ENCODE data around the gene CDH11. TPM values are rescaled to one million over a fixed set of nuclear protein-coding genes. Genes with fewer than 3 reads are reported as not detected.

CDH11 gene
- total and polyA plus RNA-seq, 10 of the 15 experiments (the other 5 are each of a cell fraction or from before 2014, with no cell fraction given), result 0.31 to 9.7 (median 0.87) TPM

DNA sequence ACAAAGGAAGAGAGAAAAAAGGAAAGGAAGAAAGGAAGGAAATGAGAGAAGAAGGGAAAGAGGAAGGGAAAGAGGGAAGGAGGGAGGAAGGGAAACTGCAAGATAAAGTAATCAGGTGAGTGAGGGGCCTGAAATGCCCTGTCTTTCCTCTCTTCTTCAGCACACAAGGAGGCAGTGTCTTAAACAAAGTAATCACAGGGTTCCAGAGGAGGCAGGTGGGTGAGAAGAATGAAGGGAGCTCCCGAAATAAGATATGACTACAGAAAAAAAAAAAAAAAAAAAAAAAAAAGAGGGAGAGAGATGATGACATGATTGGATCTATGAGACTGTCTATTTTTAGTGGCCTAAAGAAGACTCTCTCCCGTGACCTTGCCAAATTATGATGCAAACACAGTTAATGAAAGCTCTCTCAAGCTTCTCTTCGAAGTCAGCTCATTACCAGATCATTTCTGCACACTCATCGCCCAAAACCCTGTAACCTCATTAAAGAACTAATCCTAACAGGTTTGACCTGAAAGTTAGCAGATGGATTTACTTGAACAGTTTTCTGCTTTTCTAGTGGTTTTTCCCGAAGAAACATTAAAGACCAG is 53.6 kb downstream of the CDH11 start (continued):
- TF ChIP-seq EP300 (IDR thresholded peaks at IDR 0.05; ENCODE audit: borderline replicate concordance in 1 of 2, control insufficient read depth in 1 of 2, low read depth in 2 of 2, low read length in 2 of 2) (no peak), MYC (IDR thresholded peaks at IDR 0.05; ENCODE audit: insufficient read depth, insufficient read length, insufficient replicate concordance, low read length, severe bottlenecking) (no peak), JUND (IDR thresholded peaks at IDR 0.05; ENCODE audit: low read depth, low read length) (no peak), DPF2 (IDR thresholded peaks at IDR 0.05) (no peak), POLR2AphosphoS2 (IDR thresholded peaks at IDR 0.05; ENCODE audit: low read depth, low read length) (no peak)

DNA sequence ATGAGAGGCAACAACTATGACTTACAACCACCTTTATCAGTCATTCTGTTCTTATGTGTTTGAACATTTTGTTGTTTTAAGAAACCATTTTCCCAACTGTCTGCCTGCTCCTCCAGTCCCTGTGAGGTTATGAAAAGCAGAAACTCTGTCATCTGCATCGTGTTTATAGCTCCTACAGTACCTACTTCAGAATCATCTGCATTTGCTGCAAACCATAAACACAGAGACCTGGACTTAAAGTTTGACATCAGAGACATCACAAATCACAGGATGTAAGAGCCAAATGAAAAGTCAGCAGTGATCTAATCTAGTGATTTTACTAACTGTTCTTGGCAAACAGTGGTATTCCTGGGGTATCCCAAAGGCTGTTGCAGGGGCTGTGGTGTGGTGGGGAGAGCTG is 55.2 kb downstream of the CDH11 start:
- Histone ChIP-seq H3K36me3 (ENCODE audit: control insufficient read depth in 2 of 2, insufficient read depth in 2 of 2, low read length in 1 of 2) (no peaks in the 10 kb centered on the region), H3K27me3 (replicated peaks in 1 of 2; ENCODE audit: control insufficient read depth in 2 of 2, insufficient read depth in 2 of 2, low read length in 1 of 2) (no peaks in the 10 kb centered on the region), H3K9me3 (replicated peaks; ENCODE audit: control insufficient read depth, insufficient read depth, low read length) (no peaks in the 10 kb centered on the region), H3K4me2 (ENCODE audit: control insufficient read depth, insufficient read depth) (no peak overlapping the region), H3K27ac (ENCODE audit: control insufficient read depth, insufficient read depth) (no peak overlapping the region), H2AFZ (ENCODE audit: control insufficient read depth, low read depth, low read length) (no peak overlapping the region), H3K4me3 (no peak overlapping the region), H4K20me1 (ENCODE audit: control insufficient read depth, insufficient read depth) (no peaks in the 10 kb centered on the region), H3K4me1 (ENCODE audit: control insufficient read depth, insufficient read depth, low read length) (no peaks in the 10 kb centered on the region), H3K79me2 (ENCODE audit: control insufficient read depth, insufficient read depth, low read length) (no peaks in the 10 kb centered on the region), H3K9ac (ENCODE audit: control insufficient read depth, insufficient read depth, low read length) (no peak overlapping the region)
- intact Hi-C loops (cut with micrococcal nuclease; ENCODE audit: unreplicated experiment), result no loop called here
- TF ChIP-seq ZNF384 (IDR thresholded peaks at IDR 0.05; ENCODE audit: borderline replicate concordance, low read depth, low read length) (no peak), CREM (IDR thresholded peaks at IDR 0.05; ENCODE audit: low read depth) (no peak), CEBPB (IDR thresholded peaks at IDR 0.05; ENCODE audit: borderline replicate concordance in 1 of 2, low read depth in 2 of 2, low read length in 2 of 2) (no peak), HDAC2 (IDR thresholded peaks at IDR 0.05) (no peak), BHLHE40 (IDR thresholded peaks at IDR 0.05; ENCODE audit: borderline replicate concordance in 1 of 2, low read depth in 2 of 2, low read length in 1 of 2) (no peak), POU2F2 (IDR thresholded peaks at IDR 0.05; ENCODE audit: borderline replicate concordance, low read depth, low read length) (no peak), HDAC6 (IDR thresholded peaks at IDR 0.05; ENCODE audit: unreplicated experiment) (no peak), NR2C2 (IDR thresholded peaks at IDR 0.05; ENCODE audit: borderline replicate concordance, control insufficient read depth, insufficient read length, low read depth) (no peak)
- TF ChIP-seq, protein P1, sequence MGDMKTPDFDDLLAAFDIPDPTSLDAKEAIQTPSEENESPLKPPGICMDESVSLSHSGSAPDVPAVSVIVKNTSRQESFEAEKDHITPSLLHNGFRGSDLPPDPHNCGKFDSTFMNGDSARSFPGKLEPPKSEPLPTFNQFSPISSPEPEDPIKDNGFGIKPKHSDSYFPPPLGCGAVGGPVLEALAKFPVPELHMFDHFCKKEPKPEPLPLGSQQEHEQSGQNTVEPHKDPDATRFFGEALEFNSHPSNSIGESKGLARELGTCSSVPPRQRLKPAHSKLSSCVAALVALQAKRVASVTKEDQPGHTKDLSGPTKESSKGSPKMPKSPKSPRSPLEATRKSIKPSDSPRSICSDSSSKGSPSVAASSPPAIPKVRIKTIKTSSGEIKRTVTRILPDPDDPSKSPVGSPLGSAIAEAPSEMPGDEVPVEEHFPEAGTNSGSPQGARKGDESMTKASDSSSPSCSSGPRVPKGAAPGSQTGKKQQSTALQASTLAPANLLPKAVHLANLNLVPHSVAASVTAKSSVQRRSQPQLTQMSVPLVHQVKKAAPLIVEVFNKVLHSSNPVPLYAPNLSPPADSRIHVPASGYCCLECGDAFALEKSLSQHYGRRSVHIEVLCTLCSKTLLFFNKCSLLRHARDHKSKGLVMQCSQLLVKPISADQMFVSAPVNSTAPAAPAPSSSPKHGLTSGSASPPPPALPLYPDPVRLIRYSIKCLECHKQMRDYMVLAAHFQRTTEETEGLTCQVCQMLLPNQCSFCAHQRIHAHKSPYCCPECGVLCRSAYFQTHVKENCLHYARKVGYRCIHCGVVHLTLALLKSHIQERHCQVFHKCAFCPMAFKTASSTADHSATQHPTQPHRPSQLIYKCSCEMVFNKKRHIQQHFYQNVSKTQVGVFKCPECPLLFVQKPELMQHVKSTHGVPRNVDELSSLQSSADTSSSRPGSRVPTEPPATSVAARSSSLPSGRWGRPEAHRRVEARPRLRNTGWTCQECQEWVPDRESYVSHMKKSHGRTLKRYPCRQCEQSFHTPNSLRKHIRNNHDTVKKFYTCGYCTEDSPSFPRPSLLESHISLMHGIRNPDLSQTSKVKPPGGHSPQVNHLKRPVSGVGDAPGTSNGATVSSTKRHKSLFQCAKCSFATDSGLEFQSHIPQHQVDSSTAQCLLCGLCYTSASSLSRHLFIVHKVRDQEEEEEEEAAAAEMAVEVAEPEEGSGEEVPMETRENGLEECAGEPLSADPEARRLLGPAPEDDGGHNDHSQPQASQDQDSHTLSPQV (IDR thresholded peaks at IDR 0.05), result no peak
- WGBS (ENCODE audit: insufficient coverage, insufficient replicate concordance, low lambda C conversion rate, missing lambda C conversion rate), result 11% methylated on average over 1 of the region's 1 CpG
- CTCF ChIA-PET, result no interaction called here
- ATAC-seq (no peak), FAIRE-seq (no peak), DNase-seq (ENCODE audit: low read depth, low spot score) (no peak)
- POLR2A ChIA-PET, result no interaction called here
- no TSS peak for BruUV-seq (replicated peaks)
- SMC1A ChIA-PET (ENCODE audit: uncharacterized antibody, unreplicated experiment), result no interaction called here
- in situ Hi-C loops (cut with MboI), result no loop called here
- RAD21 ChIA-PET (ENCODE audit: unreplicated experiment), result no interaction called here

Data from GM12878 (cell line).